ENCODE measurements around the gene C1orf198. TPM values are rescaled to one million over a fixed set of nuclear protein-coding genes. Genes with fewer than 3 reads are reported as not detected.
A peak's percentile ranks its signal among the peaks of the same experiment; 100 is the strongest.

Gene C1orf198
- total RNA-seq, 1 donor from 2014 or later, result 62.5 TPM

DNA sequence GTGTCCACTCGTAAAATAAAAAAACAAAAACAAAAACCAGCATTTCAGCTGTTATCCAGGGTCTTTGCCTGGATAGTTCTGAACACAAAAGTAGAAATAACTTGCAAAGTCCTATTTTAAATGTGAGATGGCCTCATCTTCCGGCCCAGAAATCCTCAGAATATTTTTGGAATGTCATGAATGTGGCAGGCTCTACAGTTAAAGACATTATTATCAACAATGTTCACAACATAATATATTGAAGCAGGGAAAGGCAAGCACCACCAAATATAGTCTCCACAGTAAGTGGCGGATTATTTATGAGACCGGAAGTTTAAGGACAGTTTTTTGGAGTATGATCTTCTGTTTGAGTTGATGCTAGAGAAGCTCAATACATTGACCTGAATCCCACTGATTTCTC is 1.2 kb upstream of the C1orf198 start:
- no peak for DNase-seq (ENCODE audit: extremely low spot score, unreplicated experiment)
- H3K27ac Mint-ChIP-seq, result peak overlapping the region; percentile 95
- H3K4me1 Mint-ChIP-seq (ENCODE audit: unreplicated experiment), result peaks cover 34% of the 10 kb centered on the region
- H3K27me3 Mint-ChIP-seq, result no peaks in the 10 kb centered on the region
- H3K4me3 Mint-ChIP-seq, result peak overlapping the region; percentile 91
- peaks cover 5% of the 10 kb centered on the region for H3K36me3 Mint-ChIP-seq
- H3K9me3 Mint-ChIP-seq, result peaks cover 6% of the 10 kb centered on the region
- TF ChIP-seq, protein P1, sequence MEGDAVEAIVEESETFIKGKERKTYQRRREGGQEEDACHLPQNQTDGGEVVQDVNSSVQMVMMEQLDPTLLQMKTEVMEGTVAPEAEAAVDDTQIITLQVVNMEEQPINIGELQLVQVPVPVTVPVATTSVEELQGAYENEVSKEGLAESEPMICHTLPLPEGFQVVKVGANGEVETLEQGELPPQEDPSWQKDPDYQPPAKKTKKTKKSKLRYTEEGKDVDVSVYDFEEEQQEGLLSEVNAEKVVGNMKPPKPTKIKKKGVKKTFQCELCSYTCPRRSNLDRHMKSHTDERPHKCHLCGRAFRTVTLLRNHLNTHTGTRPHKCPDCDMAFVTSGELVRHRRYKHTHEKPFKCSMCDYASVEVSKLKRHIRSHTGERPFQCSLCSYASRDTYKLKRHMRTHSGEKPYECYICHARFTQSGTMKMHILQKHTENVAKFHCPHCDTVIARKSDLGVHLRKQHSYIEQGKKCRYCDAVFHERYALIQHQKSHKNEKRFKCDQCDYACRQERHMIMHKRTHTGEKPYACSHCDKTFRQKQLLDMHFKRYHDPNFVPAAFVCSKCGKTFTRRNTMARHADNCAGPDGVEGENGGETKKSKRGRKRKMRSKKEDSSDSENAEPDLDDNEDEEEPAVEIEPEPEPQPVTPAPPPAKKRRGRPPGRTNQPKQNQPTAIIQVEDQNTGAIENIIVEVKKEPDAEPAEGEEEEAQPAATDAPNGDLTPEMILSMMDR (conservative IDR thresholded peaks at IDR 0.05), result no peak

DNA sequence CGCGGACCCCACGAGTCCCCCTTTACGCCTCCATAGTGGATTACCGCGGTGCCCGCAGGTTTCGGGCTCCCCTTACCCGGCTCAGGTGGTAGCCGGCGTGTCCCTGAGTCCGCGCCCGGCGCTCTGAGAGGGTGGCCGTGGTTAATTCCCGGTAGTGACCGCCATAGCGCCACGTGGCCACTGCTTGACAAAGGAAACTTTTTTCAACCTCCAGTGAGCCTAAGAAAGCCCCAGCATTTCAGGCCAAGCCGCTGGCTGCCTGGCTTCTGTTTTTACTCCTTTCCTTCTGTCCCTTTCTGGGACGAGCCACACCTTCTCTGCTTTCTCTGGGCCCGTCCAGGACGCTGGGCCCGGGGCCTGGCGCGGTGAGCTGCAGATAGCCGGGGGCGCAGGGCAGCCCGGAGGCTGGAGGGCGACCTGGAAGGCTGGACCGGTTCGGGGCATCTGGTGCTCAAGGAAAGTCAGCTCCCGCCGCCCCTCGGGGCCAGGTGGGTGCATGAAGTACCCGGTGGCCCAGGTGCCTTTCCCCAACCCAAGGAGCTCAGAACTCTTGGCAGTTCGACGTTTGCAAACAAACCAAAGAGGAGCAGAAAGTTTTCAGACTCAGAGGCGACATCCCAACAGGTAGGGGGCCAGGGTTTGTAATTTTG is 540 bp upstream of the C1orf198 start:
- Mint-ChIP-seq H3K9me3 (peaks cover 6% of the 10 kb centered on the region), H3K27ac (peak overlapping the region; percentile 95), H3K4me3 (peak overlapping the region; percentile 91), H3K4me1 (ENCODE audit: unreplicated experiment) (peaks cover 40% of the 10 kb centered on the region), H3K27me3 (no peaks in the 10 kb centered on the region), H3K36me3 (peaks cover 5% of the 10 kb centered on the region)
- no peak for DNase-seq (ENCODE audit: extremely low spot score, unreplicated experiment)
- TF ChIP-seq, protein P1 (conservative IDR thresholded peaks at IDR 0.05), result peak; percentile 18

DNA sequence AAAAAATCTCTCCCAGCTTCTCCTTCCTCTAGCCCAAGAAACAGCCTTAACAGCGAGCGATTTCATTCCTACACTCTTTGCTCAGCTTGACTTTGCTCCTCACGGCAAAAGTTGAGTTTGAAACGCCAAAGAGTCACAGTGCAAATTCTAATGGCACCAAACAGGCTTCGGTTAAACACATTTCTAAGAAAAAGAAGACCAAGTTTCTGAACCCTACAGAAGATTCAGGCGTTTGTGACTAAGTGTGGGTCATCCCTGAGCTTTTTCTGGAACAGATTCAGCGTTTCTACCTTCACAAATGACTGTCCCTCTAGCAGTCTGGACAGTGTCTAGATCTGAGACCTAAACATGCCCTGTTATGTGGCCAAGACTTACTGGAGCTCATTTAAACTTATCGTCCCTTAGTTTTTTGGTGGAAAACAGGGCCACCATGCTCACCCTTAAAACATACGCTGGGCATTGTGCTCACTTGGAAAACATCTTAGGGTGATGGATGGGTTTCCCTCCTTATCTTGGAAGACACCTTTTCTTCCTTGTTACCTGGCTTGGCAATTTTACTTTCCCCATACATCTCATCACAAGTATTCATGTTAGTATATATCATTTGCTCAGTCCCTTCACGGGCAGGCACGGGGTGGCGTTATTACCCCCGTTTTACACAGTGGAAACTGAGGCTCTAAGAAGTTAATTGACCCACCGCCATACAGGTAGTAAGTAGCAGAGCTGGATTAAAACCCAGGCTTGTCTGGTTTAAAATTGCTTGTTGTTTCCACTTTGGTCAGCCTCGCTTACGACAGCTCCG is 1.0 kb downstream of the C1orf198 start:
- Mint-ChIP-seq H3K9me3 (peaks cover 6% of the 10 kb centered on the region), H3K36me3 (peaks cover 5% of the 10 kb centered on the region), H3K4me3 (peak overlapping the region; percentile 90), H3K27ac (peak overlapping the region; percentile 66), H3K4me1 (ENCODE audit: unreplicated experiment) (peaks cover 51% of the 10 kb centered on the region), H3K27me3 (no peaks in the 10 kb centered on the region)
- TF ChIP-seq, protein P1 (conservative IDR thresholded peaks at IDR 0.05), result no peak
- DNase-seq (ENCODE audit: extremely low spot score, unreplicated experiment), result no peak

DNA sequence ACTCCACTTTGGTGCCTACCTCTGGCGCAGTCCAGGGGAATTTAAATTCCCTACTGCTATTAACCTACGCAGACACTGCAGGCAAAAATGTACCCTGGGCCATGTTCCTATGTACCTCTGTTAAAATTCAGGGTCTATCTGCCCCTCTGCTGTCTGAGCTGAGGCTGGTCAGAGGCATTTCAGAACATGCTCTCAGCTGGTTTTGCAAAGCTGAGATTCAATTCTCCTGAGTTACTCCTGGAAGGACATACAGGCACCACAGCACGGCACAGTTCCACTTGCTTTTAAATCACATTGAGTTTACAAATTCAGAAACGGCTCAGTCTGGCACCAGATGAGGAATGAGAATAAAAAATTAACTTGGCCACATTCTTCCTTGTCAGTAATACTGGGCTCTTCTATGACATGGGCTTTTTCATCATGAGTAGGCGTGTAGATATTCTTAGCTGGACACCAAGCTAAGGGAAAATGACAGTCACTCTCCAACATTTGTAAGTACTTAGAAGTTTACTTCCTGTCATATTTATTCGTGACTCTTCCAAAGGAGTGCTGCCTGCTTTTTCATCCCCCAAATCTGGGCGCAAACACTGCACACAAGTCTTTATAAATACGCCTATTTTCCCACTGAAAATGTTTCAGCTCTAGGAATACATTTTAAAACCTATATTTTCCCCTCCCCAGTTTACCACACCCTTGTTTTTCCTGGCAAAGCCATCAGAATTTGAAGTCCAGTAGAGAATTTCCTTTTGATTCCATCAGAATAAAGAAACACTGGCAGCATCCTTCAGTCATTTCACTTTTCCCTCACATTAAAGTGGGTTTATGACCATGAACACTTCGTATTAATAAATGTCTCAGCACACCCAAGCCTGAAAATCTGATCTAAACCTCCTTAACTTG is 1.9 kb downstream of the C1orf198 start:
- Mint-ChIP-seq H3K27me3 (no peaks in the 10 kb centered on the region), H3K9me3 (peaks cover 2% of the 10 kb centered on the region), H3K4me3 (peak overlapping the region; percentile 90), H3K27ac (peak overlapping the region; percentile 66), H3K4me1 (ENCODE audit: unreplicated experiment) (peaks cover 51% of the 10 kb centered on the region), H3K36me3 (peaks cover 9% of the 10 kb centered on the region)
- no peak for DNase-seq (ENCODE audit: extremely low spot score, unreplicated experiment)
- TF ChIP-seq, protein P1 (conservative IDR thresholded peaks at IDR 0.05), result no peak

DNA sequence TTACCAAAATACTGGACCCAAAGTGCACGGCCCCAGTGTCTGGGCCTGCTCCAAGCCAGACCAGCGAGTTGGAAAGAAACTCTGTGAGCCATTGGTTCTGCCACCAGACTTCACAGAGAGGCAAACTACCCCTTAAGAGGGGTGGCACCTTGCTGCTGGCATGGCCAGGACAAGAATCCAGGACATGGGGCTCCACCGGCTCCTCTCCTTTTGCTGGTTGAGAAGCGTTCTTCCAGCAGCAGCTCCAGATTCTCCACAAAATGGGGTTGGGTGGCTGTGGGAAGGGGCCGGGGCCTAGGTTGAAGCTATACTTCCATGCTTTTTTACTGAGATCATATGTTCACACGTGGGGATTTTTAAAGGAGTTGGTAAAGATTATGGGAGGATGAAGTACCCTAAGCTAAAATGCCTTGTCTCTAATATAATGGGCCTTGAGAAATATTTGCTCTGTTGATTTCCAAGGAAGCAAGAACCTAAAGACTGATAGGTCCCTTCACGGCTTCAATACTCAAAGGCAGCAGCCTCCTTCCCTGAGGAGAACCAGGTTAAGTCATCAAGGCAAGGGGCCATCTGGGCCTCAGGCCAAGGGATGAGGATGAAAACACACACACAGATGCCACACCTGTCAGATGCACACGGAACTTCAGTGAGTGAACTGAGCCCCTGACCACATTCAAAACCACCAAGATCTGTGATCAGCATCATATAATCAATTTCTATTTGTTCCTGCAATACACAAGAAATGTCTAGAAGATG is 3.1 kb downstream of the C1orf198 start:
- Mint-ChIP-seq H3K9me3 (no peaks in the 10 kb centered on the region), H3K27me3 (no peaks in the 10 kb centered on the region), H3K4me3 (peak overlapping the region; percentile 57), H3K4me1 (ENCODE audit: unreplicated experiment) (peaks cover 51% of the 10 kb centered on the region), H3K36me3 (peaks cover 21% of the 10 kb centered on the region), H3K27ac (peak overlapping the region; percentile 21)
- no peak for DNase-seq (ENCODE audit: extremely low spot score, unreplicated experiment)
- TF ChIP-seq, protein P1 (conservative IDR thresholded peaks at IDR 0.05), result no peak

Measured in type B pancreatic cell (in vitro differentiated cells).